Chondrocyte (in vitro differentiated cells): Measurements from ENCODE around the gene OTUD7B. TPM values are rescaled to one million over a fixed set of nuclear protein-coding genes. Genes with fewer than 3 reads are reported as not detected.

ENCODE experiments used
- DNase-seq: peaks from one replicate; pipeline ENCODE4 v3.0.0; 2021; ENCODE audit warnings: mixed read lengths, low spot score
- H3K27ac Mint-ChIP-seq: one replicate; pipeline ENCODE4 v1.8.0; 2021; ENCODE audit warnings: mild to moderate bottlenecking, moderate library complexity, mixed read lengths; ENCODE audit not compliant: unreplicated experiment
- H3K27me3 Mint-ChIP-seq: 2 replicates; pipeline ENCODE4 v1.8.0; 2021; ENCODE audit warnings: low read depth, mixed read lengths
- H3K36me3 Mint-ChIP-seq: 2 replicates; pipeline ENCODE4 v1.8.0; 2021; ENCODE audit warnings: low read depth, mixed read lengths
- H3K4me1 Mint-ChIP-seq: 2 replicates; pipeline ENCODE4 v1.8.0; 2021; ENCODE audit warnings: low read depth, mild to moderate bottlenecking, mixed read lengths
- H3K4me3 Mint-ChIP-seq: one replicate; pipeline ENCODE4 v1.8.0; 2021; ENCODE audit warnings: mild to moderate bottlenecking, moderate library complexity, mixed read lengths; ENCODE audit not compliant: unreplicated experiment
- H3K9me3 Mint-ChIP-seq: 2 replicates; pipeline ENCODE4 v1.8.0; 2021; ENCODE audit warnings: low read depth, mixed read lengths
- total RNA-seq: library from RNA; stranded (reverse); gene quantifications from 3 replicates; pipeline ENCODE4 v1.2.1, GENCODE V29; 2021
- TF ChIP-seq, protein P1 (sequence below): fragments of 200-600 bp; sonication (generic); IDR thresholded peaks from 2 replicates; pipeline ENCODE4 v1.5.0; 2021; ENCODE audit warnings: antibody characterized with exemption, mild to moderate bottlenecking, moderate library complexity

Gene OTUD7B
- total RNA-seq, 1 donor from 2014 or later: 24.5 TPM

DNA sequence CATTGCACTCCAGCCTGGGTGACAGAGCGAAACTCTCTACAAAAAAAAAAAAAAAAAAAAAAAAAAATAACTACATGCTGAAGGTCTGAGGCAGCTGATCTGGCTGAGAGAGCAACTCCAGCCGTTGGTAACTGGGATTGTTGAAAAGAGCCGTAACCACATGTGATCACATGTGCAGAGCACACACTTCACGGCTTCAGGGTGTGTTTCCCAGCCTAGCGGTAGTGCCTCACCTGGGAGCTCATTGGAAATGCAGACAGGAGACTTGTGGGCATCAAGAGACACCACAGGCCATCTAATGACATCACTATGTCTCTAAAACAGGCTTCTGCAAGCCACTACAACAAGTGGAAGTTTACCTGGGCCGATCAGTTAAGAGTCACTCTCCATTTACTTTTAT, 11.8 kb upstream of the OTUD7B start:
- Mint-ChIP-seq H3K27ac (no peak overlapping the region), H3K4me1 (peaks cover 10% of the 10 kb centered on the region), H3K9me3 (no peaks in the 10 kb centered on the region), H3K36me3 (no peaks in the 10 kb centered on the region), H3K4me3 (no peak overlapping the region), H3K27me3 (no peaks in the 10 kb centered on the region)
- TF ChIP-seq, protein P1, sequence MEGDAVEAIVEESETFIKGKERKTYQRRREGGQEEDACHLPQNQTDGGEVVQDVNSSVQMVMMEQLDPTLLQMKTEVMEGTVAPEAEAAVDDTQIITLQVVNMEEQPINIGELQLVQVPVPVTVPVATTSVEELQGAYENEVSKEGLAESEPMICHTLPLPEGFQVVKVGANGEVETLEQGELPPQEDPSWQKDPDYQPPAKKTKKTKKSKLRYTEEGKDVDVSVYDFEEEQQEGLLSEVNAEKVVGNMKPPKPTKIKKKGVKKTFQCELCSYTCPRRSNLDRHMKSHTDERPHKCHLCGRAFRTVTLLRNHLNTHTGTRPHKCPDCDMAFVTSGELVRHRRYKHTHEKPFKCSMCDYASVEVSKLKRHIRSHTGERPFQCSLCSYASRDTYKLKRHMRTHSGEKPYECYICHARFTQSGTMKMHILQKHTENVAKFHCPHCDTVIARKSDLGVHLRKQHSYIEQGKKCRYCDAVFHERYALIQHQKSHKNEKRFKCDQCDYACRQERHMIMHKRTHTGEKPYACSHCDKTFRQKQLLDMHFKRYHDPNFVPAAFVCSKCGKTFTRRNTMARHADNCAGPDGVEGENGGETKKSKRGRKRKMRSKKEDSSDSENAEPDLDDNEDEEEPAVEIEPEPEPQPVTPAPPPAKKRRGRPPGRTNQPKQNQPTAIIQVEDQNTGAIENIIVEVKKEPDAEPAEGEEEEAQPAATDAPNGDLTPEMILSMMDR: no peak
- no peak for DNase-seq

DNA sequence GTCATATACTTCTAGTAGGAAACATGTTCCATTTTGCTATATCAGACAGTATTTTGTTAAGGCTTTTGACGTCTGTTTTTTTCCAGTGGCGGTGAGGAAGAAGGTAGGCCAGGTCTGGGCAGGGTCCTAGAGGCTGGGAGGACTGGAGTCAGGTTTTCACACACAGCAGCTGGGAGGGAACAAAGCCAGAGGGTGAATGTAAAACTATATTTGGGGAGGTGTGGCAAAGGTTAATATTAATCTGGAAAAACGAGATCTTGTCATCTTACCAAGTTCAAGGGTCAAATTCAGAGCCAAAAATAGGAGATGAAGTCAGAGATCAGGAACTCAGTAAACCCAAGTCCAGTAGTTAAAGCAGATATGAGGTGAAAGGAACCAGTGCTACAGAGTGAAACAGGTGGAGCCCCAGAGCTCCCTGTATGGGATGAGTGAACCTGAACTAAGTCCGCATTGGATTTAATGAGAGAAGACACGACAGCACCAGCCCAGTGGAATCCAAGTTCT, 10.7 kb upstream of the OTUD7B start:
- peaks cover 10% of the 10 kb centered on the region for H3K4me1 Mint-ChIP-seq
- no peaks in the 10 kb centered on the region for H3K36me3 Mint-ChIP-seq
- H3K4me3 Mint-ChIP-seq: no peak overlapping the region
- no peaks in the 10 kb centered on the region for H3K27me3 Mint-ChIP-seq
- H3K9me3 Mint-ChIP-seq: no peaks in the 10 kb centered on the region
- peak overlapping the region; percentile 73 for H3K27ac Mint-ChIP-seq
- DNase-seq: no peak
- TF ChIP-seq, protein P1: no peak

DNA sequence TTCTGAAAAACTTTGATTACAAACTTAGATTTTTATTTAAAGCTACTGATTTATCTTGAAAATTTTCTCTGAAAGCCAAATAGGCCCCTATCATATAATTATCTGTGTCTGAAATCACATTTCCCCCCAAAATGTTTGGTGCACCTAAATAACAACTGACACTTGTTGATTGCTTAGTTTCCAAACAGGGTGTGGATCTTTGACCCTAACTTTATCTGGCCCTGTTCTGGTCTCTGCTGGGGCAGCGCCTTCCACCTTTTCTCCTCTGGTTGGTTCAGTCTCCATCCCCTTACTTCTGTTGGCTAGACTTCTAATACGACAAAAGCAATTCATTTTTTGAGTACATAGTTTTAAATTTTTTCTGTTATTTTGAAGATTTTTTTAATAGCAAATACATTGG, 10.2 kb upstream of the OTUD7B start:
- Mint-ChIP-seq H3K27me3 (no peaks in the 10 kb centered on the region), H3K9me3 (no peaks in the 10 kb centered on the region), H3K4me1 (peaks cover 14% of the 10 kb centered on the region), H3K4me3 (no peak overlapping the region), H3K36me3 (no peaks in the 10 kb centered on the region), H3K27ac (peak overlapping the region; percentile 73)
- TF ChIP-seq, protein P1: no peak
- no peak for DNase-seq

DNA sequence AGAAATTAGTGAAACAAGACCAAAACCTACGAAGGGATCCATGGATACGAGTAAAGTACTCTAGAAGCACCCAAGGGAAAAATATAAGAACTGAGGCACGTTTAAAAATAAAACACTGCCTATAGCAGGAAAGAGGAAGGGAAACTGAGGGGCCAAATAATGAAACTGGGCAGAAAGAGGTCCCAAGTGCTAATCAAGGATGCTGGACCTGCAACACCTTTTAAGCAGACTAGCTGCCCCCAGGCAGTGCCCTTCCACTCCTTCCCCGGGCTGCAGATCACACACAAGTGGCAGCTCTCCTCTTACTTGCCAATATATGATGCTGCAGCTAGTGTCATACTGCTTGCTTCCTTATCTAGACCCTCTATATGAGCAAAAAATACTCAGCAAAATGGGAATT, 7.6 kb upstream of the OTUD7B start:
- DNase-seq: no peak
- no peaks in the 10 kb centered on the region for H3K36me3 Mint-ChIP-seq
- TF ChIP-seq, protein P1: no peak
- peaks cover 17% of the 10 kb centered on the region for H3K4me1 Mint-ChIP-seq
- no peaks in the 10 kb centered on the region for H3K9me3 Mint-ChIP-seq
- no peak overlapping the region for H3K27ac Mint-ChIP-seq
- H3K4me3 Mint-ChIP-seq: no peak overlapping the region
- H3K27me3 Mint-ChIP-seq: no peaks in the 10 kb centered on the region

DNA sequence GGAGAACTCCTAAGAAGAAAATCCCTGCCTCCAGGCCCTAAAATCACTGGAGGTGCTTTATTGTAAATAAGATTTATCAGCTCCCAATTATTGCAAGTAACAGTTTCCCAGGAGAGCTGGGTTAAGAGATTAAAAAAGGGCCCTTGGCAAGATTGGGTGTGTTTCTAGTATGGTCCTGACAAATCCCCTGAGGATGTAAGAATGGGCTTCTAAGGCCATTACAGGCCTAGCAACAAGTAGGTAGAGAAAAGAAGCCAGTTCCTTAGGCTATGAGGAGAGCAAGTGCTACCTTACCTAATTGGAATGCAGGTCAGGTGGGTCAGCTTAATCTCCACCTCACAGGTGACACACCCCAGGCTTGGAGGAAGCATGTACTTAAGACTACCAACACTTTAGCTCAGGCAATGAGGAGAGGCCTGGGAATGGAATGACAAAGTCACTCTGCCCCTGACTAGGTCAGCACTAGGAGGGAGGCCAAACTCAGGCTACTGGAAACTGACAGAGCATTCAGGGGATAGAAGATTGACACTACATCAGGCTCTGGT, 6.8 kb upstream of the OTUD7B start:
- TF ChIP-seq, protein P1: no peak
- no peak for DNase-seq
- H3K27me3 Mint-ChIP-seq: no peaks in the 10 kb centered on the region
- H3K4me1 Mint-ChIP-seq: peaks cover 17% of the 10 kb centered on the region
- H3K4me3 Mint-ChIP-seq: no peak overlapping the region
- H3K9me3 Mint-ChIP-seq: no peaks in the 10 kb centered on the region
- H3K27ac Mint-ChIP-seq: no peak overlapping the region
- H3K36me3 Mint-ChIP-seq: no peaks in the 10 kb centered on the region
